CD4-positive, alpha-beta T cell treated with Interleukin-21 for 1 hour (primary cell): Measurements from ENCODE around the gene ARHGAP15.

Source experiments
- DNase-seq: peaks from one replicate; pipeline ENCODE4 v3.0.0-alpha.2; 2020

ARHGAP15 gene

GRCh38 chr2:143417428-143417827 is 288.2 kb downstream of the ARHGAP15 start:
- no peak for DNase-seq

- DNase-seq: no peak
These were observed 291.1 kb downstream of the ARHGAP15 start for GRCh38 chr2:143420313-143420712.

GRCh38 chr2:143422681-143423080 is 293.5 kb downstream of the ARHGAP15 start:
- peak; percentile 10 for DNase-seq

GRCh38 chr2:143425896-143426295 is 296.7 kb downstream of the ARHGAP15 start:
- no peak for DNase-seq

GRCh38 chr2:143426296-143426695 is 297.1 kb downstream of the ARHGAP15 start:
- no peak for DNase-seq

- DNase-seq: no peak
These were observed 299.5 kb downstream of the ARHGAP15 start for GRCh38 chr2:143428700-143429099.

- no peak for DNase-seq
These were observed 300.9 kb downstream of the ARHGAP15 start for GRCh38 chr2:143429932-143430679.

- no peak for DNase-seq
These were observed 302.1 kb downstream of the ARHGAP15 start for GRCh38 chr2:143431316-143431715.

- DNase-seq: no peak
These were observed 304.0 kb downstream of the ARHGAP15 start for GRCh38 chr2:143433251-143433650.

- DNase-seq: no peak
These were observed 304.6 kb downstream of the ARHGAP15 start for GRCh38 chr2:143433840-143434239.

- DNase-seq: no peak
These were observed 305.2 kb downstream of the ARHGAP15 start for GRCh38 chr2:143434445-143434844.

- no peak for DNase-seq
These were observed 305.9 kb downstream of the ARHGAP15 start for GRCh38 chr2:143435131-143435530.

- DNase-seq: no peak
These were observed 307.7 kb downstream of the ARHGAP15 start for GRCh38 chr2:143436951-143437350.

GRCh38 chr2:143440411-143441012 is 311.3 kb downstream of the ARHGAP15 start:
- no peak for DNase-seq

GRCh38 chr2:143442193-143442592 is 313.0 kb downstream of the ARHGAP15 start:
- no peak for DNase-seq

- DNase-seq: no peak
These were observed 322.5 kb downstream of the ARHGAP15 start for GRCh38 chr2:143451642-143452281.

GRCh38 chr2:143452817-143453451 is 323.7 kb downstream of the ARHGAP15 start:
- DNase-seq: peak; percentile 59

- DNase-seq: no peak
These were observed 324.8 kb downstream of the ARHGAP15 start for GRCh38 chr2:143453981-143454511.

- no peak for DNase-seq
These were observed 326.1 kb downstream of the ARHGAP15 start for GRCh38 chr2:143455317-143455716.

GRCh38 chr2:143458258-143459190 is 329.3 kb downstream of the ARHGAP15 start:
- DNase-seq: no peak

GRCh38 chr2:143460382-143460781 is 331.2 kb downstream of the ARHGAP15 start:
- no peak for DNase-seq

GRCh38 chr2:143463719-143464118 is 334.5 kb downstream of the ARHGAP15 start:
- DNase-seq: no peak
